Right hindlimb (tissue), 1 donor: ENCODE measurements around the gene GAK.
A peak's percentile ranks its signal among the peaks of the same experiment; 100 is the strongest.

ENCODE experiments used
- DNase-seq: peaks from one replicate; pipeline ENCODE4 v3.0.0-alpha.2; 2018

GAK gene

GRCh38 chr4:887034-887763 lies 44.9 kb downstream of the GAK start:
- no peak for DNase-seq

GRCh38 chr4:886244-886643 lies 45.9 kb downstream of the GAK start:
- no peak for DNase-seq

GRCh38 chr4:885353-885752 lies 46.8 kb downstream of the GAK start:
- DNase-seq, result no peak

GRCh38 chr4:884896-885295 lies 47.2 kb downstream of the GAK start:
- DNase-seq, result no peak

DNA sequence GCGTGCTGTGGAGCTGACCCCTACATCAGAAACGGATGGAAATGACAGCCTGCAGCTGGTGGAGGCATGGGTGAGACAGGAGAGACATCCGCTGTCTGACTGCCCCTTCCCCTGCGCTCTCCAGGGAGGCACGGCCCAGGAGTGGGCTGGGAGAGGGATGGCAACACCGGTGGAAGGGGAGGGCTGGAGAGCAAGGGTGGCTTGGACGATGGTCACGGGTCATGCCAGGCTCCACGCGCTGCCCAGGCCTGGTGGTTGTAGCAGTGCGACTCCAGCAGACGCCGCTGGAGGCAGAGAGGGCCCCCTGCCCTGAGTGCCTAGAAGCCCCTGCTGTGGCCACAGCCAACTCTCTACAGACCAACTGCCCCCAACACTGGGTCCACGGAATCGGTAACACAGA lies 47.9 kb downstream of the GAK start:
- no peak for DNase-seq

GRCh38 chr4:883377-884095 lies 48.6 kb downstream of the GAK start:
- no peak for DNase-seq

DNA sequence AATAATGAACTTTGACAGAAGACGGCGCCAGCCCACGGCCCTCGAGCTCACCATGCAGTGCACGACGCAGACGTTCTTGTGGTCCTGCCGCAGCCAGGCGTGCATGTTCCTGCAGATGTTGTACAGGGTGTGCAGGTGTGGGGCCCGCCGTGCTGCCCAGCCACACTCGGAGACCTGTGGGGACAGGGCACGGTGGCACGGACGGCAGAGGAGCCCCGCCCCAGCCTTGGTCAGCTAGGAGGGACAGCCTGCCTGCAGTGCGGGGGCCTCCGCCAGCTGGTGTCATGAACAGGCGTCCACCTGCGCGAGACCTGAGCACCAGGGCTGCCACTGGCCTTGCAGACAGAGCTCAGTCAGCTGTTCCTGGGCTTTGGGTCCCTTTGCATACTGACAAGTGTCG lies 49.5 kb downstream of the GAK start:
- no peak for DNase-seq

DNA sequence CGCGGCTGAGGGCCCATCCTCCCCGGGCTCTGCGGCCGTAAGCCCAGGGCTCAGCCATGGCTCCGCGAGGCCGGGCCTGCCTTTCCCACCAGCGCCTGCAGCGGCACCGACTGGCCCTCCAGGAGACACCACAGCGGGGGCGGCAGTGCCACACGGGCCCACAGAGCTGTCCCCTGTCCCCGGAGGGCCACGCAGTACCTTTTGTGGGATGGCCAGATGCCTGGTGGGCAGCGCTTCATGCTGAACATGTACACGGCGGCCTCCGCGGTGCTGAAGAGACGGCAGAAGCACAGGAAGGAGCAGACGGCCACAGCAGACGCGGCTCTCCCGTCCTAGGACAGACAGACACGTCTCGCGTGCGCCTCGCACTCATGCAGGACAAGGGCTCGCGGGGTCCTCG lies 50.4 kb downstream of the GAK start:
- no peak for DNase-seq

DNA sequence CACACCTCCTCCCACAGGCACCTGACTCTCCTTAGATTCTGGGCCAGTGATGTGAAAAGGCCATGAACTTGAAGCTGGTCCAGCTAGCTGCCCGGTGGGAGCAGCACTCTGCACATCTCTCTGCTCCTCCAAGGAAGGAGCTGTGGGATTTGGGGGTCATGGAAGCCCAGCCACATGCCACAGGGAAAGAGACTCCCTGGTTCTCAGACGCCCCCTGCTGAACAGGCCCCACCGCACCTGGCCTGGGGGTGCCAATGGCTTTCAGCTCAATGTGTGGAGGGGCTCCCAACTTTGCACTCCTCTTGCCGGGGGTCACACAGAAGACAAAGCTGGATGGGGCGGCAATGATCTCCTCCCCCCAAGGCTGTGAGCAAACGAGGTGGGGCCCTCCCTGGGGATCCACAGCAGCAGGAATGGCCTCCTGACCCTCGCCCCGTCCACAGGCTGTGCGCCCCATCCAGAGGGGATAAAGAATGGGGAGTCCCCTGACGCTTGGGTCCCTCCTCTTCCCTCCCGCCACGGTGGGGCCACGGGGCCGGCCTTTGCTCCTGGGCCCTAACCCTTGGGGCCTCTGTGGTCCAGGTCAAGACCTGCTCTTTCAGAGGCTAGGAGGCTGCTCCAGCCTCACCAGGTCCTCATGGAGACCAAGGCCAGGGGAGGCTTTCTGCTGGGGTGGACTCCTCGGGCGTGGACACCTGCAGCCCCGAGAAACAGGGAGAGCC lies 51.3 kb downstream of the GAK start:
- DNase-seq, result no peak

GRCh38 chr4:879729-880077 lies 52.4 kb downstream of the GAK start:
- no peak for DNase-seq

- DNase-seq, result no peak
These were observed 53.1 kb downstream of the GAK start for GRCh38 chr4:878796-879728.

- DNase-seq, result no peak
These were observed 54.6 kb downstream of the GAK start for GRCh38 chr4:877502-877901.

GRCh38 chr4:876780-877179 lies 55.3 kb downstream of the GAK start:
- no peak for DNase-seq

DNA sequence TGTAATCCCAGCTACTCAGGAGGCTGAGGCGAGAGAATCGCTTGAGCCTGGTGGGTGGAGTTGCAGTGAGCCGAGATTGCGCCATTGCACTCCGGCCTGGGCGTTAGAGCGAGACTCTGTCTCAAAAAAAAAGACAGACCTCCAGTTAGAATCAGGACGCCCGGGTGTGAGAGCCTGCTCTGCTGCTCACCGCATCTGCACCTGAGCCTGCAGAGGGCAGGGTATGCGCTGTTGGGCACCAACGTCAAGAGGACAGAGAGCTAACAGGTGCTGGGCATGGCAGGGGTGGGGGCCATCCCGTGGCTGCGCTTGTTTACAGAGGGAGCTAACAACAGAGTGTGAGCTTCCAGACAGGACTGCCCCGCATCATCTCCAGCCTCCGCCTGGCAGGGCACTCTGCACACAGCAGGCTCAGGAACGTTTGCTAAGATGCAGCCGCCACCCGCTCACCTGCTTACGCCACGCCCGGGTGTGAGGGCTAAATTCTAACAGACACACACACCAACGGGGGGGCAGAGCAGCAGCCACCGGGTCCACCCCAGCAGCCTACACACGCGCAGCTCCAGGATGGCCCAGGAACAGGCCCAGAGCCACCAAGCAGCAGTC lies 56.2 kb downstream of the GAK start:
- DNase-seq, result no peak

DNA sequence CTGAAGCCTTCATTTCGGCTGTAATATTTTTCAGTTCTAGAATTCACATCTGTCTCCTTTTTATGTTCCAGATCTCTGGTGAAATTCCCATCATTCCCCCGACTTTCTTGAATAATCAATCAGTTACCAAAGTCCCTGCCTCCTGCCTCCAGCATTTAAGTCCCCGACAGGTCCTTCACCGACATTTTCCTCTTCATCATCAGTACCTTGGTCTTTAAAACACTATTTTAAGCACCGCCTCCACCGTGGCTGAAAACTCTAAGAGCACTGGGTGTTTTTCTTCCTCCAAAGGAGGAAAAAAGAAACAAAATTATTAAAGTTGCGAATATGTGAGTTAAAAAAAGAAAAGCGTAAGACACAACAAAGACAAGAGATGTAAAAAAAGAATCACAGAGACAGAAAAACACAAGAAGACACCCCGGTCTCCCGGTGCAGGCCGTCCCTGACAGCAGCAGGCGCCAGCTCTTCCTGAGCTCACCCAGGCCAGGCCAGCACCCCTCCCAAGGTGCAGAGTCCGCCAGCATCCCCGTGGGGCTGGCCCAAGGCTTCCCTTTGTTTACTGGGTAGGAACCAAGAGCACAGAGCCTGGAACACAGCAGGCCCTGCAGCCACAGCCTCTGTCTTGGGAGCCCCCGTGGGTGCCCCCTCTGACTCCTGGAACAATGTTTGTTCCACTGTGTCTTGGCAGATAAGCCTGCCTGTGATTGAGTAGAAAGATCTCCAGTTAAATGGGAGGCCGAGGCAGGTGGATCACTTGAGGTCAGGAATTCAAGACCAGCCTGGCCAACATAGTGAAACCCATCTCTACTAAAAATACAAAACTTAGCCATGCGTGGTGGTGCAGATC lies 56.9 kb downstream of the GAK start:
- DNase-seq, result no peak

DNA sequence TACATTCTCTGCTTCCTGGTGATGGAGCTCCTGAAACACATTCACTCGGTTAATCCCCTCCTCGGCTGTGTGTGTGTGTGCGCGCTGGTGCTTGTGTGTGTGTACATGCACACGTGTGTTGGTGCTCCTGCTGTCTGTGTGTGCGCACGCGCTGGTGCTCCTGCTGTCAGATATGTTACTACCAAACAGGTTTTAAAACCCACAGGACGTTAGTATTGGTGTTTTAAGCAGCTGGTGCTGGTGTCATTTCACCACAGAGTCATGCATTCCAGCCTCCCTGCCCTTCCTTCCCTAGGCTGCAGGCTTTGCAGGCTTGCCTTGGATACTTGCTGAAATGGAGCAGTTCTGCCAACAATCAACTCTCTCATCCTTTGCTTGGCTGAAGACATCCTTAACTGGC lies 58.1 kb downstream of the GAK start:
- DNase-seq, result no peak

DNA sequence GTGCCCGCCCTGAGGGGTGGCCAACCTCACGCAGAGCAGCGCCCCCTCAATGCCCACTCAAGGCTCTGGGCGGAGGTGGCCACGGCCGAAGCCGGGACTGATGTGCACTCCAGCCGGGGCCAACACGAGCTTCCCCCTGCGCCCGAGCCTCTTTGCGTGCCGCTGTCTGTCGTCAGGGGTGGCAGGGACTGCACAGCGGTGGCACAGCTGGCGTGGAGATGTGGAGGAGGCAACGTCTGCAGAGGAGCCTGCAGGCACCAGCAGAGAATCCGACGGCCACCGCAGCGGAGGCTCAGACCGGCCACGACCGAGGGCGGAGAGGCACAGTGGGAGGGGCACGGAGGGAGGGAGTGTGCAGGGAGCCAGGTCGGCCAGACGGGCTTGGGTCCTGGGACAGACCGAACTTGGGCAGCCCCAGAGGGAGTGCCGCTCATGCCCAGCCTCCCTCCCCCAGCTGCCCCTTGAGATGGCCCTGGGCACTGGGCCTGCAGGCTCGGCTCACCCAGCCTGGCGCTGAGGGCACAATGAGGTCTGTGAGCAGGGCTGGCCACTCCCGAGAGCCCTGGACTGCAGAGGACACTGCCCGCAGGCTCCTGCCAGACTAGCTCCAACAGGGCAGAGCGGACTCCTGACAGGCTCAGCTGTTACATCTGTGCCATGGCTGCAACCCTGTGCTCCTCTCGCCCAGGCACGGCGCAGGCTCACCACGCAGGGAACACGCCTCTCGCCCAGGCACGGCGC lies 59.7 kb downstream of the GAK start:
- DNase-seq, result no peak

- DNase-seq, result no peak
These were observed 60.6 kb downstream of the GAK start for GRCh38 chr4:871484-871883.

- peak; percentile 43 for DNase-seq
These were observed 61.2 kb downstream of the GAK start for GRCh38 chr4:870951-871350.

DNA sequence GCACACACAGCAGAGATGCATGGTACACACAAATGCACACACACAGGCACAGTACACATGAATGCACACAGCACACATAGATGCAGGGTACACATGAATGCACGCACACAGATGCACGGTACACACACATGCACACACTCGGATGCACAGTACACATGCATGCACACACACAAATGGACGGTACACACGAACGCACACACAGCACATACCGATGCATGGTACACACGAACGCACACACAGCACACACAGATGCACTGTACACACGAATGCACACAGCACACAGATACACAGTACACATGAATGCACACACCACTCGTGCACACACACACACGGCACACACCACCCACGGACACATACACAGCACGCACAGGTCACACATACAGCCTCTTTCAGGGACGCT lies 62.3 kb downstream of the GAK start:
- no peak for DNase-seq

DNA sequence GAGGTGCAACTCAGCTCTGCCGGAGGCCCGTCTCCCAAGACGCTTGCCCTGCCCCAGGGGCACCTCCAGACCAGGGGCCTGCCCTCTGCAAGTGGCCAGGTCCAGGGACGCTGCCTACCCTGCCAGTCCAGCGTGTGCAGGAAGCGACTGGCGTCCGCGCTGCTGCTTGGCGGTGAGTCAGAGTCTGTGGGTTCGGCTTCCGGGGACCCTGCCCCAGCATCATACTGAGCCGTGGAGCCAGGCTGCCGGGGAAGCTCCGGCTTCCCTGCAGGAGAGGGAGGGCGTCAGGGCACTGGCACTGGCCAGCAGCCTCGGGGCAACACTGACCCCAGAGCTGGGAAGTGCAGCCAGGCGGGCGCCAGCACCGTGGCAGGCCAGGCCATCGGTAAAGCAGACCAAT lies 63.7 kb downstream of the GAK start:
- no peak for DNase-seq
